ENCODE measurements around the gene NELFE. TPM values are rescaled to one million over a fixed set of nuclear protein-coding genes. Genes with fewer than 3 reads are reported as not detected.

Gene NELFE
- total and polyA plus RNA-seq, 2 of the 13 experiments (the other 11 are each of a cell fraction or from before 2014, with no cell fraction given) = 51.3 to 69.8 TPM

DNA sequence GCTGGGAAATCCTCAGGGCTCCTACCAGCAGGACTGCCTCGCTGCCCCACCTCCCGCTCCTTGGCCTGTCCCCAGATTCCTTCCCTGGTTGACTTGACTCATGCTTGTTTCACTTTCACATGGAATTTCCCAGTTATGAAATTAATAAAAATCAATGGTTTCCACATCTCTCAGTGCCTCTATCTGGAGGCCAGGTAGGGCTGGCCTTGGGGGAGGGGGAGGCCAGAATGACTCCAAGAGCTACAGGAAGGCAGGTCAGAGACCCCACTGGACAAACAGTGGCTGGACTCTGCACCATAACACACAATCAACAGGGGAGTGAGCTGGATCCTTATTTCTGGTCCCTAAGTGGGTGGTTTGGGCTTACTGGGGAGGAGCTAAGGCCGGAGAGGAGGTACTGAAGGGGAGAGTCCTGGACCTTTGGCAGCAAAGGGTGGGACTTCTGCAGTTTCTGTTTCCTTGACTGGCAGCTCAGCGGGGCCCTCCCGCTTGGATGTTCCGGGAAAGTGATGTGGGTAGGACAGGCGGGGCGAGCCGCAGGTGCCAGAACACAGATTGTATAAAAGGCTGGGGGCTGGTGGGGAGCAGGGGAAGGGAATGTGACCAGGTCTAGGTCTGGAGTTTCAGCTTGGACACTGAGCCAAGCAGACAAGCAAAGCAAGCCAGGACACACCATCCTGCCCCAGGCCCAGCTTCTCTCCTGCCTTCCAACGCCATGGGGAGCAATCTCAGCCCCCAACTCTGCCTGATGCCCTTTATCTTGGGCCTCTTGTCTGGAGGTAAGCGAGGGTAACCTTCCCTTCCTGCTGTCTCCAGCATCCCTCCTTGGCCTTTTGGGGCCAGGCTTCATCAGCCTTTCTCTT is 13.0 kb downstream of the NELFE start, which contains the start of gene CFB (continued):
- peak; percentile 36; the same call in 1 of the 2 replicates for TF ChIP-seq ZNF468 (CRISPR knock-in tag; IDR thresholded peaks at IDR 0.05)
- TF ChIP-seq ZKSCAN5 (CRISPR knock-in tag; IDR thresholded peaks at IDR 0.05) = peak; percentile 10; the same call in 1 of the 2 replicates
- no peak for TF ChIP-seq SNRNP70 (IDR thresholded peaks at IDR 0.05; ENCODE audit: low read depth, low read length)
- no peak for TF ChIP-seq IKZF1 (IDR thresholded peaks at IDR 0.05)
- TF ChIP-seq MTF2 (CRISPR knock-in tag; IDR thresholded peaks at IDR 0.05; ENCODE audit: borderline replicate concordance) = peak; percentile 48; the same call in 1 of the 2 replicates
- TF ChIP-seq ZNF441 (CRISPR knock-in tag; IDR thresholded peaks at IDR 0.05; ENCODE audit: borderline replicate concordance) = 0 out of 2 replicates have a peak, but pooled peaks have one; percentile 35
- TF ChIP-seq ZNF501 (CRISPR knock-in tag; IDR thresholded peaks at IDR 0.05) = peak; percentile 91
- TF ChIP-seq FOSL1 (CRISPR knock-in tag; IDR thresholded peaks at IDR 0.05; ENCODE audit: borderline replicate concordance) = no peak; the same call in 1 of the 2 replicates
- TF ChIP-seq ZSCAN22 (CRISPR knock-in tag; IDR thresholded peaks at IDR 0.05) = 0 out of 2 replicates have a peak, but pooled peaks have one; percentile 69
- peak; percentile 58 for TF ChIP-seq YY1 (IDR thresholded peaks at IDR 0.05; ENCODE audit: insufficient read depth, insufficient replicate concordance, low read depth, low read length)
- TF ChIP-seq ZNF367 (CRISPR knock-in tag; IDR thresholded peaks at IDR 0.05; ENCODE audit: borderline replicate concordance) = no peak
- no peak; the same call in 1 of the 2 replicates for TF ChIP-seq GTF2F1 (IDR thresholded peaks at IDR 0.05; ENCODE audit: low read length)
- TF ChIP-seq, protein P1, sequence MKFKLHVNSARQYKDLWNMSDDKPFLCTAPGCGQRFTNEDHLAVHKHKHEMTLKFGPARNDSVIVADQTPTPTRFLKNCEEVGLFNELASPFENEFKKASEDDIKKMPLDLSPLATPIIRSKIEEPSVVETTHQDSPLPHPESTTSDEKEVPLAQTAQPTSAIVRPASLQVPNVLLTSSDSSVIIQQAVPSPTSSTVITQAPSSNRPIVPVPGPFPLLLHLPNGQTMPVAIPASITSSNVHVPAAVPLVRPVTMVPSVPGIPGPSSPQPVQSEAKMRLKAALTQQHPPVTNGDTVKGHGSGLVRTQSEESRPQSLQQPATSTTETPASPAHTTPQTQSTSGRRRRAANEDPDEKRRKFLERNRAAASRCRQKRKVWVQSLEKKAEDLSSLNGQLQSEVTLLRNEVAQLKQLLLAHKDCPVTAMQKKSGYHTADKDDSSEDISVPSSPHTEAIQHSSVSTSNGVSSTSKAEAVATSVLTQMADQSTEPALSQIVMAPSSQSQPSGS (CRISPR knock-in tag; IDR thresholded peaks at IDR 0.05) = peak; percentile 80; the same call in 1 of the 2 replicates
- TF ChIP-seq MIXL1 (CRISPR knock-in tag; IDR thresholded peaks at IDR 0.05) = peak; percentile 95
- TF ChIP-seq ZNF10 (CRISPR knock-in tag; IDR thresholded peaks at IDR 0.05; ENCODE audit: borderline replicate concordance, low read depth) = no peak
- TF ChIP-seq ZNF607 (CRISPR knock-in tag; IDR thresholded peaks at IDR 0.05; ENCODE audit: borderline replicate concordance) = peak; percentile 96
- no peak for TF ChIP-seq PAX8 (CRISPR knock-in tag; IDR thresholded peaks at IDR 0.05; ENCODE audit: borderline replicate concordance)
- no peak for TF ChIP-seq ZZZ3 (CRISPR knock-in tag; IDR thresholded peaks at IDR 0.05; ENCODE audit: borderline replicate concordance)
- TF ChIP-seq, protein P2, sequence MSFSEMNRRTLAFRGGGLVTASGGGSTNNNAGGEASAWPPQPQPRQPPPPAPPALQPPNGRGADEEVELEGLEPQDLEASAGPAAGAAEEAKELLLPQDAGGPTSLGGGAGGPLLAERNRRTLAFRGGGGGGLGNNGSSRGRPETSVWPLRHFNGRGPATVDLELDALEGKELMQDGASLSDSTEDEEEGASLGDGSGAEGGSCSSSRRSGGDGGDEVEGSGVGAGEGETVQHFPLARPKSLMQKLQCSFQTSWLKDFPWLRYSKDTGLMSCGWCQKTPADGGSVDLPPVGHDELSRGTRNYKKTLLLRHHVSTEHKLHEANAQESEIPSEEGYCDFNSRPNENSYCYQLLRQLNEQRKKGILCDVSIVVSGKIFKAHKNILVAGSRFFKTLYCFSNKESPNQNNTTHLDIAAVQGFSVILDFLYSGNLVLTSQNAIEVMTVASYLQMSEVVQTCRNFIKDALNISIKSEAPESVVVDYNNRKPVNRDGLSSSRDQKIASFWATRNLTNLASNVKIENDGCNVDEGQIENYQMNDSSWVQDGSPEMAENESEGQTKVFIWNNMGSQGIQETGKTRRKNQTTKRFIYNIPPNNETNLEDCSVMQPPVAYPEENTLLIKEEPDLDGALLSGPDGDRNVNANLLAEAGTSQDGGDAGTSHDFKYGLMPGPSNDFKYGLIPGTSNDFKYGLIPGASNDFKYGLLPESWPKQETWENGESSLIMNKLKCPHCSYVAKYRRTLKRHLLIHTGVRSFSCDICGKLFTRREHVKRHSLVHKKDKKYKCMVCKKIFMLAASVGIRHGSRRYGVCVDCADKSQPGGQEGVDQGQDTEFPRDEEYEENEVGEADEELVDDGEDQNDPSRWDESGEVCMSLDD (CRISPR knock-in tag; IDR thresholded peaks at IDR 0.05; ENCODE audit: borderline replicate concordance) = 0 out of 2 replicates have a peak, but pooled peaks have one; percentile 55
- TF ChIP-seq PPARG (CRISPR knock-in tag; conservative IDR thresholded peaks at IDR 0.05) = peak; percentile 67; the same call in 1 of the 2 replicates
- TF ChIP-seq TCF12 (IDR thresholded peaks at IDR 0.05) = no peak
- TF ChIP-seq TCF12 (CRISPR knock-in tag; IDR thresholded peaks at IDR 0.05) = 0 out of 2 replicates have a peak, but pooled peaks have one; percentile 22
- peak; percentile 51; the same call in 1 of the 2 replicates for TF ChIP-seq ZNF749 (CRISPR knock-in tag; IDR thresholded peaks at IDR 0.05; ENCODE audit: borderline replicate concordance)
- peak; percentile 74; the same call in 1 of the 2 replicates for TF ChIP-seq SMAD3 (CRISPR knock-in tag; IDR thresholded peaks at IDR 0.05)
- TF ChIP-seq ZNF616 (CRISPR knock-in tag; IDR thresholded peaks at IDR 0.05; ENCODE audit: low read depth) = no peak; the same call in 1 of the 2 replicates
- no peak for TF ChIP-seq ZSCAN12 (CRISPR knock-in tag; IDR thresholded peaks at IDR 0.05)
